Measurements from ENCODE around the gene SPCS1.

DNA sequence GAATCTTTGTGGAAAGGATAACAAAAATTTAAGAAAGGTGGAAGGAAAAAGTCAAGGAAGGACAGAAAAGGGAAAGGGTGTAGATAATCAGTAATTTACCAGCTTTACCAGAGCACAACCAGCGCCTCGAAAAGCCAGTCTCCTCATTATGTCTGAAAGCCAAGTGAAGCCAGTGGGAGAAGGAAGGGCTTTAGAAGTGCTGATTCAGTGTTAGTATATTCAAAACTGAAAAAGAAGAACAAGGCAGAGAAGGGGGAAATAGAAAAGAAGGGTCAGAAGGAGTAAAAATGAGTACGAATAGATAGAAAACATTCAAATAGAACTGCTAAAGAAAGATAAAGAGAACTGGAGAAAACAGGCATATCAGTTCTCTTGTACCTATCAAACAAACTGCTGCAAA is 24.3 kb upstream of the SPCS1 start:
- TF ChIP-seq CTCF (conservative IDR thresholded peaks at IDR 0.05; ENCODE audit: low read depth, low read length): no peak
- no peak for TF ChIP-seq EZH2 (IDR thresholded peaks at IDR 0.05; ENCODE audit: borderline replicate concordance, low read depth, low read length, poor library complexity, severe bottlenecking)
